ENCODE measurements around the gene DYNC2LI1.

DNA sequence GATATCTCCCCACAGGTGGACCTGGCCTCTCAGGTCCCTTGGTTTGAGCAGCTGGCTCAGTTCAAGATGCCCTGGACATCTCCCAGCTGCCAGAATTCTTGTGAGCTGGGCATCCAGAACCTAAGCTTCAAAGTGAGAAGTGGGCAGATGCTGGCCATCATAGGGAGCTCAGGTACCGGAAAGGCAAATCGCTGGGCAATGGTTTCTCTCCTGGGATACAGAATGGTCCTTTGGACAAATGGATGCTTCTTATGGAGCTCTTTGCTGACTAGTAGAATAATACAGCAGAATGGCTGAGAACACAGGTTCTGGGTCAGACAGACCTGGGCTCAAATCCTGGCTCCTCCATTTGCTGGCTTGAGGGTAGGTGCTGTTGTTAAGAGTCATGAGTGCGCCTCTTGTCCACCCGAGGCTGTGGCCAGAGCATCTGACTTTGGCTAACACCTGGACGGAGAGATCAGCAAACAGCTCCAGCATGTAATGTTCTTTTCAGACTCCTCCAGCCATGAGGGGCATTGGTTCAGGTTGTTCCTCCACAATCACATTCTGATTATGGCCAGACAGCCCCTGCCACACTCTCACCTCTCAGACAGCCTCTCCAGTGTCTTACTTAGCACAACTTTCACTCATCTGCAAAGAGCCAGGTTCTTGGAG is 72.4 kb downstream of the DYNC2LI1 start:
- no peak for TF ChIP-seq RBBP5 (IDR thresholded peaks at IDR 0.05; ENCODE audit: borderline replicate concordance, low read depth, low read length)
- TF ChIP-seq TAF7 (optimal IDR thresholded peaks at IDR 0.05; ENCODE audit: borderline replicate concordance, low read depth, low read length) = no peak
- TF ChIP-seq, protein P1, sequence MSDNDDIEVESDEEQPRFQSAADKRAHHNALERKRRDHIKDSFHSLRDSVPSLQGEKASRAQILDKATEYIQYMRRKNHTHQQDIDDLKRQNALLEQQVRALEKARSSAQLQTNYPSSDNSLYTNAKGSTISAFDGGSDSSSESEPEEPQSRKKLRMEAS (IDR thresholded peaks at IDR 0.05) = no peak
- no peak for TF ChIP-seq SP1 (IDR thresholded peaks at IDR 0.05; ENCODE audit: low read depth, low read length)
- TF ChIP-seq, protein P2, sequence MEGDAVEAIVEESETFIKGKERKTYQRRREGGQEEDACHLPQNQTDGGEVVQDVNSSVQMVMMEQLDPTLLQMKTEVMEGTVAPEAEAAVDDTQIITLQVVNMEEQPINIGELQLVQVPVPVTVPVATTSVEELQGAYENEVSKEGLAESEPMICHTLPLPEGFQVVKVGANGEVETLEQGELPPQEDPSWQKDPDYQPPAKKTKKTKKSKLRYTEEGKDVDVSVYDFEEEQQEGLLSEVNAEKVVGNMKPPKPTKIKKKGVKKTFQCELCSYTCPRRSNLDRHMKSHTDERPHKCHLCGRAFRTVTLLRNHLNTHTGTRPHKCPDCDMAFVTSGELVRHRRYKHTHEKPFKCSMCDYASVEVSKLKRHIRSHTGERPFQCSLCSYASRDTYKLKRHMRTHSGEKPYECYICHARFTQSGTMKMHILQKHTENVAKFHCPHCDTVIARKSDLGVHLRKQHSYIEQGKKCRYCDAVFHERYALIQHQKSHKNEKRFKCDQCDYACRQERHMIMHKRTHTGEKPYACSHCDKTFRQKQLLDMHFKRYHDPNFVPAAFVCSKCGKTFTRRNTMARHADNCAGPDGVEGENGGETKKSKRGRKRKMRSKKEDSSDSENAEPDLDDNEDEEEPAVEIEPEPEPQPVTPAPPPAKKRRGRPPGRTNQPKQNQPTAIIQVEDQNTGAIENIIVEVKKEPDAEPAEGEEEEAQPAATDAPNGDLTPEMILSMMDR (IDR thresholded peaks at IDR 0.05; ENCODE audit: control extremely low read depth in 1 of 3, insufficient read depth in 1 of 3, low read depth in 1 of 3, low read length in 3 of 3) = no peak
- TF ChIP-seq HDAC6 (IDR thresholded peaks at IDR 0.05; ENCODE audit: low read depth, low read length) = no peak
- no peak for TF ChIP-seq POLR2A (IDR thresholded peaks at IDR 0.05; ENCODE audit: control extremely low read depth in 1 of 2, low read depth in 2 of 2, low read length in 2 of 2)
- no peak for TF ChIP-seq EZH2 (IDR thresholded peaks at IDR 0.05; ENCODE audit: low read depth, low read length, severe bottlenecking)
- TF ChIP-seq KDM5A (IDR thresholded peaks at IDR 0.05; ENCODE audit: low read length) = no peak
- TF ChIP-seq MAFK (IDR thresholded peaks at IDR 0.05; ENCODE audit: low read depth, low read length) = no peak
- TF ChIP-seq BRCA1 (IDR thresholded peaks at IDR 0.05; ENCODE audit: low read depth, low read length) = no peak
- no peak for TF ChIP-seq RAD21 (IDR thresholded peaks at IDR 0.05 in 1 of 2, conservative IDR thresholded peaks at IDR 0.05 in 1 of 2; ENCODE audit: low read depth in 2 of 2, low read length in 2 of 2)
- no peak for TF ChIP-seq KDM1A (IDR thresholded peaks at IDR 0.05; ENCODE audit: borderline replicate concordance, low read length)
